RWPE1 (cell line): Measurements from ENCODE around the gene CTXND1.
A peak's percentile ranks its signal among the peaks of the same experiment; 100 is the strongest.

Source experiments
- CTCF ChIA-PET: fragments of 350-600 bp; sonication (Branson Sonifier 250); formaldehyde crosslinking; extraction: SDS; loops from one replicate; lab custom pipeline; 2021; lab: Yijun Ruan, JAX
- POLR2A ChIA-PET: fragments of 400-600 bp; formaldehyde crosslinking; extraction: SDS; loops from one replicate; lab custom pipeline; 2020; ENCODE audit warnings: antibody characterized with exemption; ENCODE audit not compliant: low non-redundant PET; lab: Yijun Ruan, JAX
- DNase-seq: peaks from one replicate; pipeline ENCODE4 v3.0.0; 2012; ENCODE audit warnings: low spot score
- H3K27ac ChIP-seq: fragments of 450-650 bp; 2 replicates; pipeline ENCODE4 v1.5.1; 2017
- CTCF ChIP-seq: fragments of 450-650 bp; conservative IDR thresholded peaks from 2 replicates; pipeline ENCODE4 v1.5.1; 2017; ENCODE audit warnings: low read depth, mild to moderate bottlenecking

CTXND1 gene

GRCh38 chr15:80163897-80164296, 88.1 kb downstream of the CTXND1 start:
- DNase-seq, result no peak
- TF ChIP-seq CTCF, result no peak
- ChIA-PET CTCF (no interaction called here), POLR2A (no interaction called here)
- H3K27ac ChIP-seq, result no peak overlapping the region

GRCh38 chr15:80163217-80163616, 88.8 kb downstream of the CTXND1 start:
- DNase-seq, result no peak
- no peak for TF ChIP-seq CTCF
- ChIA-PET CTCF (no interaction called here), POLR2A (no interaction called here)
- no peak overlapping the region for H3K27ac ChIP-seq

DNA sequence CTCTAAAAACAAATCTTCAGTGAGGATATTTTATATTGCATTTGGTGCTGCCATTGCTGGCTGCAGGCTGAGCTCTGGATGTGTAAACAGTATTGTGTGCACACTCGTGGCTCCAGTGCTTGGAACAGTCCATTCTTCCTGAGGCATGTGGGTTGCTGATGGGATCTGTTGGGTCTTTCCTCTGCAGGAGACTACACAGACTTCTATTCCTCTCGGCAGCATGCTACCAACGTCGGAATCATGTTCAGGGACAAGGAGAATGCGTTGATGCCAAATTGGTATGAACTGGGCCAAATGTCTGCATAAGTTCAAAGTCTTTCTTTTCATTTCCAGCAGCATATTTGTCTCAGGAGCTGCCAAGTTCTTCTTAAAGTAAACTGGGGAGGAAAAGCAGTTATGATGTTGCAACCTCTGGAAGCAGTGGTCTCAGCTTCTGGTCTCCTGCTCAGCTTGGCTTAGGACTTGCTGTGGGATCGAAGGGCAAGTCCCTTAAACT, 89.9 kb downstream of the CTXND1 start:
- CTCF ChIA-PET, result interaction anchor here (1.7 kb wide), 1 partner anchor 11 kb away, joined by 4 read pairs; no protein-coding TSS in a partner anchor
- H3K27ac ChIP-seq, result no peak overlapping the region
- DNase-seq, result no peak
- POLR2A ChIA-PET, result no interaction called here
- TF ChIP-seq CTCF, result no peak

- no peak for DNase-seq
- ChIA-PET CTCF (interaction anchor here (1.7 kb wide), 1 partner anchor 12 kb away, joined by 4 read pairs; no protein-coding TSS in a partner anchor), POLR2A (interaction anchor here (0.7 to 1.1 kb wide), 2 partner anchors 9 to 239 kb away, joined by 3 to 9 read pairs; no protein-coding TSS in a partner anchor)
- no peak overlapping the region for H3K27ac ChIP-seq
- TF ChIP-seq CTCF, result no peak
Measured at GRCh38 chr15:80161468-80162016, 90.5 kb downstream of the CTXND1 start.

DNA sequence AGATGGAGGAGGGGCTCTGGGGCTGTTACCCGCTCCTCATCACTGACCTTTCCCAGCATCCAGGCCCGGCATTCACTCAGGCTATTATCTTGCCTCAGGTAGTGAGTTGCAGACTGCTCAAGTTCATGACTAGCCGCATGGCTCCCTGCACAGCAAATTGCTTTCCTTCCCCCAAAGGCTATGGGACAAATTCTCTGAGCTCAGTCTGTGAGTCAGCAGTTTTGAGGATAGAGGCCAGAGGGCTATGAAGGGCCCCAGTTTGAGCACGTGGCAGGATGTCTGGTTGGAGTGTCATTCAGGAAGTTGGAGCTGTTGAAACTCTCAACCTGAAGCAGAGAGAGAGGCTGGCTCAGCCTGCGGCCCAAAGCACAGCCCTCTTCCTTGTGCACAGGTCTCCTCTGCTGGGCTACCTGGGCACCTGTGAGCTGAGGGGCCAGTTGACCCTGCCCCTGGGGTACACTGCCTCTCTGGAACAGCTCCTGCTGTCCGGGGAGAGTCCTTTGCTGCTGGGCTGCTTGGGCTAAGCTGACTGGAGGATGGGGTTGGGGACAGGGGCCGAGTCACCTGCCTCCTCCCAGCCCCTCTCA, 91.3 kb downstream of the CTXND1 start:
- ChIA-PET POLR2A (interaction anchor here (0.7 to 1.1 kb wide), 2 partner anchors 9 to 238 kb away, joined by 3 to 9 read pairs; no protein-coding TSS in a partner anchor), CTCF (interaction anchor here (0.6 kb wide), 2 partner anchors 854 to 1105 kb away, joined by 5 to 6 read pairs; no protein-coding TSS in a partner anchor)
- DNase-seq, result peak; percentile 83
- H3K27ac ChIP-seq, result peak overlapping the region; percentile 75
- no peak for TF ChIP-seq CTCF

GRCh38 chr15:80159811-80160569, 92.0 kb downstream of the CTXND1 start:
- CTCF ChIA-PET, result interaction anchor here (0.6 kb wide), 1 partner anchor 855 kb away, joined by 6 read pairs; no protein-coding TSS in a partner anchor
- POLR2A ChIA-PET, result no interaction called here
- peak overlapping the region; percentile 75 for H3K27ac ChIP-seq
- no peak for TF ChIP-seq CTCF
- no peak for DNase-seq
